ENCODE data around the gene ITIH5.

The ITIH5 gene

DNA sequence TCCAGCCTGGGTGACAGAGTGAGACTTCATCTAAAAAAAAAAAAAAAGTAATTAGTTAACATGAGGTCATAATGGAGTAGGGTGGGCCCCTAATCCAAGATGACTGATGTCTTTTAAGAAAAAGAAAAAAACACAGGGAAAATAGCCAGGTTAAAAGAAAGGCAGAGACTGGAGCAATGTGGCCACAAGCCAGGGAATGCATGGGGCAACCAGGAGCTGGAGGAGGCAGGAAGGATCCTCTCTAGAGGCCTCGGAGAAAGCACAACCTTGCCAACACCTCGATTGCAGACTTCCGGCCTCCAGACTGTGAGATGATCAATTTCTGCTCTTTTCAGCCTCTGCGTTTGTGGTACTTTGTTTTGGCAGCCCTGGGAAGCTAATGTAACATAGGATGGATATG, 121.5 kb downstream of the ITIH5 start:
- no peak for DNase-seq

DNA sequence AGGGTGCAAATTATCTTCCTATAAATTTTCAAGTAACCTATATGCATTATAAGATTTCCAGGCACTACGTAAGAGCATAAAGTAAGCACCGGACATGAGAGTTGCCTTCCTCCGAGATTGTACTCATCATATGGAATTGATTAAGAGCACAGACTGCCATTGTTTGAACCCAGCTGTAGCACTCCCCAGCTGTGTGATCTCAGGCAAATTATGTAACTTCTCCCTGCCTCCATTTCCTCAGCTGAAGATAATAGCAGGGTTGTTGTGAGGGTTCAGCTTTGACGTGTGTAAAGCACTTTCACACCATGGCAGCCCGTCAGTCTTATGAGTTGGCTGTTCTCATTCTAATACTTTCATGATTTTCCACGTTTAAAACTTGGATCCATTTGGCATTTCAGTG, 122.6 kb downstream of the ITIH5 start:
- DNase-seq, result no peak

DNA sequence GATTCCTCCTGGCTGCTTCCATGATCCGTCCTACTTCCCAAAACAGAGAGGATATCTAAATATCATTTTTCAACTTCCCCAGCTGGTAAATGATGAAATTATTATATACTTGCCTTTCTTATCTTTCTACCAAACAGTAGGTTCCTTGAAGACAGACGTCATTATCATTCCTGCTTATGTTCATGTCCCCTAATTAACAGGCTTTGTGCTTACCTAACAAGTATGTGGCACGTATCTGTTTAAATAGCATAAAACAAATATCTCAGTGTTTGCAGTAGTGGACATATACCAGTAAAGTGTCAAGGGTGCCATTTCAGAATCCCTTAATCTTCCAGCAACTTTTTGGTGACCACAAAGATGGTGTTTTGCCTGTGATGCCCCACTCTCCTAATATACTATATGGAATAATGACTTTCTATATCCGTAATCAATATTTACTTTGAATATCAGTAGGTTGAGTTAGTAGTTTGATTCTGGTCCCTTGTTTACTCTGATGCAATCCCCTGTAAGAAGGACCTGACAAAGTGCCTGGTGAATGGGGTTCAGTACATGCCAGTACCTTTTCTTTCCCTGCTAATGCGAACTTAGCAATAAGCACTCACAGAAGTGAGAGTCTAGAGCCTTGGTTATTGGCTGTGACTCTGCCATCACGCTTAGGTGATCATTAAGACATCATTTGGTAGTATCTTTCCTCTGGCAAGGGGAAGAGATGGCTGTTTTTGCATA, 124.4 kb downstream of the ITIH5 start:
- no peak for DNase-seq

DNA sequence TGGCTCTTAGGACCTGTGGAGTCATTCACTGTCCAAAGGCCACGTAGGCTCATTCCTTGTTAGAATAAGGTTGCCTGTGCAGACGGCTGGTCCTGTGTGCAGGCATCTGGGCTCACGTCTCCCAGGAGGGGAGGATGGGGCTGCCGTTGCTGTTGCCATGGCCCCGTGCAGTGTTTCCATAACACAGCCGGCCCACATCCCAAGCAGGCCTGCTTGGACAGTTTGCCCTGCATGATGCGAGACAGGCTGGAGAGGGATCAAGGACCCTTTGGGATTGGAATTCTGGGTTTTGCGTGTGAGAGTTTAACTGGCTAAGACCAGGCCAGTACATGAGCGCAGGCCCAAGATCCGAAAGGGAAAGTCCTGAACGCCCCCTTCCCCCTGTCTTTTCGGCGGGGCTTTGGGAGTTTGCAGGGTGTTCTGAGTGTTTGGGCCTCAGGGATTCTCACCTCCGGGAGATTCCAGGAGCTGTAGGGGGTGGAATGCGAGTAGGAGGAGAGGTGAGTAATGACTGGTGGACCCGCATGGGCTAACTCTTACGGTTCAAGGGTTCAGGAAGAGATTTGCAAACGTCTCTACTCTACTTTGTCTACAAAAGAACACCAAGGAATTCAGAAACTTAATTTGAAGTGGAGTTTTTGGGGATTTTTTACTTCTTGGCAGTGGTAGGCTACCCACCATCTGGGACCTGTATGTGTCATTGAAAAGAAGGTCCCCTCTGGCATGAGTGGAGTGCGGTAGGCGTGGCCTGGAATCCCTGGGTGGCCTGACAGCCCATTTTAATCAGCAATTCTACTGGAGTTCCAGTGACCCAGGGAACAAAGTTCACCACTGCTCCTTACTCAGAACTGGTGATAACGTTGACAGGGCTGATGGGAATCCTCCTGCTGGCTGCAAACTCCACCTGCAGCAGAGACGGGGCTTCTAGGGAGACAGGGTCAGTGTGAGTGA, 125.4 kb downstream of the ITIH5 start:
- no peak for DNase-seq

DNA sequence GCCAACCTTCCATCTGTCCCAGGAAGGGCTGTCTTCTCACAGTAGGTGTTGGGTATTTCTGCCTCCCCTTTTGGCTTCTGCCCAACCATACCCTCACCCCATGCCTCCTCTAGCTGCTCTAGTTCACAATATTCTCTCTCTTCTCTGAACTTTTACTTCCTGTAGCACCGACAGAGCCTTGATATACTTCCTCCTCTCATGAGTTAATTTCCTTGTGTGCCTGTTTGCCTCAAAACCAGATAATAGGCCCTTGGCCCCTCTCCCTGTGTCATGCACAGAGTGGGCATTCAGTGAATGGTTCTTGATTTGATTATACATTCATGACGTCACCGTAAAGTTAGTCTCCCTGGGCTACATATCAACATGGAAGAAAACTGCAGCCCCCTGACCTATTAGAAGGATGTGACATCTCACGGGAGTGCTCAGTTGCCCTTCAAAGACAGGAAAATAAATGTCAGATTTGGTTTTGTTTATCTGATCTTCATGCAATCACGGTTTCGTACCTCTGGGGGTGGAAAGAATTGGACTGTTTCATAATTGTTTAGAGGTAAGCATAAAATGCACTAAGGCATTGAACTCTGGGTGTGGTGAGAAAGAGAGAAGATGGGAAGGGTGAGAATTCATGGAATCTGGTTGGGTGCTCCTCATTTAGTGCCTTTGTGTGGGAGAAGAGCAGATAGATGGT, 127.7 kb downstream of the ITIH5 start:
- no peak for DNase-seq

DNA sequence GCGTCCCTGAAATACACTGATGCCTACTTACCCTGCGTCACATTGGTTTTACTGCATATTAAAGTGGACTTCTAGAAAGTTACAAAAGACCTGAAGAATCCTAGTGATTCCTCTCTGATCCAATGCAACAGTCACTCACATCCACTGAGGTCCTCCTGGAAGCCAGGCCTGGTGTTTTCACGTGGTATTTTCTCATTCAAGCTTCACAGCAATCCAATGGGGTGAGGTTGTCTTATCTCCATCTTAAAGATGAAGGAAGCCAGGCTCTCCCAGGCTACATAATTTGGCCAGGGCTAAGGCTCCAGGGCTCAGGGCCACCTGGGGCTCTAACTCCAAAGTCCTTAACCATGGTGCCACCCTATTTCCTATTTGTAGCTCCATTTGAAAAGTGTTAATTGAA, 129.6 kb downstream of the ITIH5 start:
- no peak for DNase-seq

DNA sequence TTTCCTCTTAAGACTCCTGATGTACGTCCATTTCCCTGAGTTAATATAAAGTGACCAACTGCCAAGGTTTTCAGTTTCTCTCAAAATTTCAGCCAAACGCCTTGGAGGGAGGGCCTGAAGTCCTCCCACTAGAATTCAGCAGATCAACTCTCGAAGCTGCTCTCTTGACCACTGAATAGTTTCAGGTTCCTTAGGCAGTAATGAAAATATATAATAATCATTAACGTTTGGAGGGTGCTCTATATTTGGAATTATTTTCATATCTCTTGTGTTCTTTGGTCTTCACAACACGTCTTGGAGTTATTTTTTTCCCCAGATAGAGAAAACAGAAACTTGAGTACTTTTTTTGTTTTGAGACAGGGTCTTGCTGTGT, 132.3 kb downstream of the ITIH5 start:
- DNase-seq, result no peak

DNA sequence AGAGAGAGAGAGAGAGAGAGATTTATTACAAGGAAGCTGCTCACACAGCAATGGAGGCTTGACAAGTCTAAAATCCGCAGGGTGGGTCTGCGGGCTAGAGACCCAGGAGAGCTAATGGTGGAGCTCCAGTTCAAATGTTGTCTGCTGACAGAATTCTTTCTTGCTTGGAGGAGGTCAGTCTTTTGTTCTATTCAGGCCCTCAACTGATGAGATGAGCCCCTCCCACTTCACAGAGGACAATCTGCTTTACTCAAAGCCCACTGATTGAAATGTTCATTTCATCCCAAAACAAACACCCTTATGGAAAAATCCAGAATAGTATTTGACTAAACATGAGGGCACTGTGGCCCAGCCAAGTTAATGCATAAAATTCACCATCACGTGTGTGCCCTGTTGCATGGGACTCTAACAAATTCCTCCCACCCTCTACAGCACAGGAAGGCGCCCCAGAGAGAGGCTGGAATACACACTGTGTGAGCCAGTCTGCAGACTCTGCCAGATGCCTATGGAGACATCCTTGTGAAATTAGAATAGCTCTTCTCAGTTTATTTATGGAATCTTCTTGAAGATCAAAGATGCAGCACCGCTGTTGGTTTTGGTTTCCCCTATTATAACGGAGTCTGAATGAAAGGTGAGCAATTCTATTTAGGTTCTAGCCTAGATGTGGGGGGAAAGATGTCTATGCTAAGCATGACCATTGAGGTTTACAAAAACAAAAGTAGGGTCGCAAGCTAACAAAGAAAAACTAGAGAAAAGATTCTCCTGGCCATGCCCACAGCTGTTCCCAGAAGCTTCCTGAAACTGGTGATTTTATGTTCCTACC, 132.9 kb downstream of the ITIH5 start:
- DNase-seq, result no peak

DNA sequence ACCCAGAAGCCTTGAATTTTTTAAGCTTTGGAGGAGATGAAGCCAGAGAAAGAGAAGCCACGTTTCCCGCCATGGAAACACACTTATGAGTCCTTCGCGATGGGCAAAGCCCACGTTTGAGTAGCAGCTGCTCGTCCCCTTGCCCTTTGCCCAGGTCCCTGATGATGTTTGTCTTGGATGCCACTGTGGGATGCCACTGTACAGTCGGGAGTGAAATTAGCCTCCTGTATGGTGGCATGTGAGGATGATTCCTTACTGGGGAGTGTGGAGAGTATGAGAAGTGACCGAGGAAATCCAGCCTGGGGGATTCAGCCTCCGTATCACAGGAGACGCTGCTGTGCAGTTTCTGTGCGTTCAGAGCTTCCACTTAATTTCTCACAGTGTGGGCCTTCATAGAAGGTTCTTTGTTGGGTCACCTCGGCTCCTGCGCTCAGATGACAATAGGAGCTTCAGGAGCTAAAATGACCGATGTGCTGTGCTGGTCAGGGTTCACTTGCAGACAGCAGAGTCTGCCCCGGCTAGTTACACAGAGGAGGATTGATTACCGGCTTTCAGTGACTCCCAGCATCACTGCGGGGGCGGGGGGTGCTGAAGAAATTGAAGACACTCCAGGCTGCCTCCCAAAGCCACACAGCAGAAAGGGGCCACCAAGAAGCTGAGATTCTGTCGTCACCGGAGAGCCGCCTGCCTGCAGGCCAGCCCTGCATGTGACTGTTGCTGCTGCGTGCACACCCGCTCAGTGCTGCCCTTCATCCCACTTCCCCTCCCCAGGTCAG, 133.9 kb downstream of the ITIH5 start:
- no peak for DNase-seq

DNA sequence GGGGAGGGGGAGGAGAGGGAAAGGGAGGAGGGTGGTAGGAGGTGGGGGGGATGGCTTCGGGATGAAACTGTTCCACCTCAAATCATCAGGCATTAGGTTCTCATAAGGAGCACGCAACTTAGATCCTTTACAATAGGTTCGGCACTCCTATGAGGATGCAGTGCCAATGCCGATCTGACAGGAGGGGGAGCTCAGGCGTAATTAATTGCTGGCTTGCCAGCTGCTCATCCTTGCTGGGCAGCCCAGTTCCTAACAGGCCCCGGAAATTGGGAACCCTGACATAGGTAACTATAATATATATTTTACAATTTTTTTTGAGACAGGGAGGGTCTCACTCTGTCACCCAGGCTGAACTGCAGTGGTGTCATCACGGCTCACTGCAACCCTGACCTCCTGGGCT, 137.1 kb downstream of the ITIH5 start:
- no peak for DNase-seq

DNA sequence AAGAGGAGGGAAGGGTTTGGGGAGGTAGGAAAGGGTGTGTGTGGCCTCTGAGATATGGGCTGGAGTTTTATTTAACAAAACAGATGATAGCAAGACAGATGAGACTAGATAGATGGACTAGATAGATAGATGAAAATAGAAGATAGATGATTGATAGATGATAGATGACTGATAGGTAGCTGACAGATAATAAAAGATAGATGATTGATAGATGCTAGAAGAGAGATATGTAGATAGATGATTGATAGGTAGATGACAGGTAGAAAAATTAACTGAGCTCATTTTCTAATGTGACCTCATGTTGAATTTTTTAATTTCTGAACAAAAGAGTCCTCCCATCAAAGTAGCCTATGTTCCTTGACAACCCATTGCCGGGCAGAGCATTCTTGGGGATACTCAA, 139.3 kb downstream of the ITIH5 start:
- DNase-seq, result no peak

DNA sequence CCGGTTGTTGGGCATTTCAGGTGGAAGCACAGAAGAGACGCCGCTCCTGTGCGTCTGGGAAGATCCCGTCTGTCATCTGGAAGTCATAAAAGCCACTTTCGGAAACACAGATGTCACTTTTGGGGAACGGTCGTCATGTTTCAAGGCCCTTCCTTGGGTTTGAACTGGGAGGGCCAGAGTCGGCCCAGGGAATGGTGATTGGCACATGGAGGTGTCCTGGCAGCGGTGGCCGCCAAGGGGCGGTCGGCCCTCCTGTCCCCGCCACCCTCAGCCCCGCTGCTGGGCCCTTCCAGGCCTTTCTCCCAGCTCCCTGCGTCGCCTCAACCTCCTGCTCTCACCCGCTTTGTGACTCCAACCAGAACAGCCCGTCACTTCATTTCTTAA, 140.8 kb downstream of the ITIH5 start:
- no peak for DNase-seq

DNA sequence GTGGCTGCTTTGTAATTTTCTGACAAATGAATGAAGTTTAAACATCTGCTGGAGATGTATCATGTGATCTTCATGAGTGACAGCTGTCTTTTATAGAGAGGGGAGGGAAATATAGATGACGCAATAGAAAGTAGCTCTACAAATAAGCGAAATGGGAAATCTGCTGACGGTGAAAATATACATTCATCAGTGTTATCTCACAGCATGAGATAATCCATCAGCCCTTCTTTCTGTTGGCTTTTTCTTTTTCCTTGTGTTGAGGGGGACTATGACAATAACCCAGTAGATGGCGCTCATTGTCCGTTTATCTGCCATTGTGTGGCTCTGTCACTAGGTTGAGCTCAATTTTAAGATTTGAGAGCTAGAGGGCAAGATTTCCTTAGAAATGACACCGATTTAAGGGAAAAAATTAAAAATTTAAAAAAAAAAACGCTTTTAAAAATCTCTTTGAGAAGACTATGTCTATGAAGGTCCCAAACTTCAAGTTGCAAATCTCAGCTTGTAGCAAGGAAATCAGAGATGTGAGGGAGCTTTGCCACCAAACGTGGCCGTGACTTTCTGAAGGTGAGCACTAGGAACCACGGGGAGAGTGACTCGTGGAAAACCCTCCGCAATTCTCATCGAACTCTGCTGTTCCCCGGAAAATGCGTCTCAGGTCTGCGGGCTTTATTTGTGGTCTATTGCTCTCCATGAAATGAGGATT, 141.3 kb downstream of the ITIH5 start:
- DNase-seq, result peak; percentile 8

DNA sequence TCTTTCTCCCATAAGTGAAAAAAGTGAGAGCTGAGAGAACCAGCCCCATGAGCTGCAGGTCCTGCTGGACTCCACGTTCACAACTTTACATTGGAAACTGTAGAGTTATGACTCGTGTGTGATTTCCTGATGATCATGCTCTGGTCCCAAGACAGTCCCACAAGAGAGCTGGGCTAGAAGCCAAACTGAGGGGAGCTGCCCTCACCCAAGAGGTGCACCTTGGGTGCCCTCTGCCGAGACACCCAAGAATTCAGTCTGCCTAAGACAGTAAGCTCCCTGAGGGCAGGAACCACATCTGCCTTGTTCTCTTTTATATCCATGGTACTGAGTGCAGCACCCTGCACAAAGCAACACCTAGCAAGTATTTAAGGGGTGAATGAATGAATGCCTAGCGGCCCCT, 143.1 kb downstream of the ITIH5 start:
- no peak for DNase-seq

DNA sequence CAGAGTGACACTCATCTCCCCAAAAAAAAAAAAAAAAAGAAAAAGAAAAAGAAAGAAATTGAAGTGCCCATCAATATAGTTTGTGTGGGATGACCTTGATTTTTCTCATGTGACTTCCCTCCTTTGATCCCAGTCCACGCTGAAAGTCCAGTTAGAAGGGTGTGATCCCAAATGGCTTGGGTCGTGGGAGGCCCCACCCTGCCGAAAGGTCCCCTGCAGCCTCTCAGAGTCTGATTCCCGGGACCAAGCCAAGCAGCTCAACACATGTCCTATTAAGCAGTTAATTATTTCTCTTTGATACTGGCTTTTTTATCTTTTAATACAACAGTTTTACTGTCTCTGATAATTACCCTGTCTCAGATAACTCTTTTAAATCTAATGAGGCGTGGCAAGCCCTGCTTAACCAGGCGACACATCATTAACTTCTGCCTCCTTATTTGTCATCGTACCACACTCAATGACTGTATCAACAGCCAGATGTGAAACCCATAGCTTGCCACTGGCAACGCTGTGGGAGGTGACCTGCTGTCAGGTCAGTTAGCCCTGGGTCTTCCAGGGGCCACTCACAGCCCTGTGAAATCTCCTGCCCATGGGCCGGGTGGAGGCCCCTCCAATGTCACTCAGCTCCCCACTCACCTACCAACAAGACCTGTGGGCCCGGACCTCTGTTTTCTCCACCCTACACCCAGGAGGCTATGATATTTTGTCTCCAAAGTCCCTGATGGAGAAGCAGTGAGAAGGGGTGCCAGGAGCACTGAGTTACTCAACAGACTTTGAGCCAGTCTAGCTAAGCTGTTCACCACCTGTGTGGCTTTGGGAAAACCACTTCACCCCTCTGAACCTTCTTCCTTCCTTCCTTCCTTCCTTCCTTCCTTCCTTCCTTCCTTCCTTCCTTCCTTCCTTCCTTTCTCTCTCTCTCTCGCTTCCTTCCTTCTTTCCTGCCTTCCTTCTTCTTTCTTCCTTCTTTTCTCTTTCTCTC, 146.0 kb downstream of the ITIH5 start:
- no peak for DNase-seq

DNA sequence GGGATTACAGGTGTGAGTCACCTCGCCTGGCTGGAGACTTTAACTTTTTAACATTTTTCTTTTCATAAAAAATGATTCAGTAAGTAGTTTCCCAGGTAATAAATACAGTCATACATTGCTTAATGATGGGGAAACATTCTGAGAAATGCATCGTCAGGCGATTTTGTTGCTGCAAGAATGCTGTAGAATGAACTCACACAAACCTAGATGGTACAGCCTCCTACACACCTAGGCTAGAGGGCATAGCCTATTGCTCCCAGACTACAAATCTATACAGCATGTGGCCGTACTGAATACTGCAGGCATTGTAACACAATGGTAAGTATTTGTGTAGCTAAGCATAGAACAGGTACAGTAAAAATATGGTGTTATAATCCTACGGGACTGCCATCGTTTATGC, 147.4 kb downstream of the ITIH5 start:
- DNase-seq, result no peak

DNA sequence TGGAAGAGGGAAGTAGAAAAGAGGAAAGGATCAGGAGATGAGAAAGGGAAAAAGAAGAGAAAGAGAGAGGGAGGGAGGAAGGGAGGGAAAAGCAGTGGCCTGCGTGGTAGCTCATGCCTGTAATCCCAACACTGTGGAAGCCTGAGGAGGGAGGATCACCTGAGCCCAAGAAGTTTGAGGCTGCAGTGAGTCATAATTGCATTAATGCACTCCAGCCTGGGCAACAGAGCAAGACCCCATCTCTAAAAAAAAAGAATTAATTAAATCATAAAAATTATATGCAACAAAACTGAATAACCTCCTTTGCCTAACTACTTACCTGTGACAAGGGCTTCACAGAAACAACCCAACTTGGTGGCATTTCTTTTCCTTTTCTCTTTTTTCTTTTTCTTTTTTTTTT, 148.1 kb downstream of the ITIH5 start:
- DNase-seq, result no peak

DNA sequence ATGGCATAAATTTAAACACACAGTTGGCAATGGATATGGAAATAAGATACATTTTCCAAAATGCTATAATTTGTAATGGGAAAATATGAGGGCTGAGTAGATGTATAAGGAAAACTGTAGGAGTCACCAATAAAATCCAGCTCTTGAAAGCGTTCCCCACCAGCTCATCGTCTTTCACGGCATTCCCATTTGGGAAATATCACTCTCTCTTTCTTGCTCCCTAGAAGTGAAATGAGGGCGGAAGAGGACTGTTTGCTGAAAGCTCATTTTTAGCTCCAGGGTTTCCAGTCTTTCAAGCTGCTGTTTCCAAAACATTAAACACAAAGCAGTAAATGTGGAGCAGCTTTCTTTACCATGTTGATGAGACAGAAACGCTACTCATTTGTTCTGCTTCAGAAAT, 151.3 kb downstream of the ITIH5 start:
- DNase-seq, result no peak

DNA sequence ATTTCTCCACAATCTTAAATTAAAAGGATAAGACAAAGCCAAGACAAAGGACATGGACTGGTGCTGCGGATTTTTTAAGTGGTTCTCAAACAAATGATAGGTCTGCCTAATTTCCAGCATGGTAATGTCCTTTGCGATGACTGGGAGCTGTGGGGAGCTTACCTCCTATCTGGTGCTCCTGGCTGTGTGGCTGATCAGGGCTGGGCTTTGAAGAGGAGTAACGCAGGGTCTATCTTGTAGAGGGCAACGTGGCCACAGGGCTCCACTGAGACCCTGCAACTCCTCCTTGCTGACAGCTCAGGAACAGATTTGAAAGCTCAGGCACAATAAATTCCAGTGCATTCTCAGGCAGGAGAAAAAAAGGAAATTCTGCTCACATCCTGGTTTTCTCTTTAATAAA, 152.8 kb downstream of the ITIH5 start:
- no peak for DNase-seq

DNA sequence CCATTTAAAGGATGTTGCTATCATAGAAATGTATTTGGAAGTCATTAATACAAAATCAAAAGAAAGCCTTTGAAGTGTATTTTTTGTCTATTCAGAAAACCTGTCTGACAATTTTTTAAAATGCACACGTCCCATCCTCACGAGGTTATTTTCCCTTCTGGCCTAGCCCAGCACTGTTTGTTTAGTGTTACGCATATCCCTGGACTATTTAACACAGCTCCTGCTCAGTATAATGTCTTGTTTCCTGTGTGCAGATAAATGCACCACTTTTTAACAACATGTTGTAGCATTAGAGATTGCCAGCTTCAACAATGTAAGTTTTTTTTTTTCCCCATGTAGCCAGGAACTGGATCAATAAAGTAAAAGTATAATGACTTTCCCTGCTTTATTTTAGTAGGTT, 153.3 kb downstream of the ITIH5 start:
- no peak for DNase-seq
